DMS79 treated with DMSO at 0.1 percent for 48 hours (cell line): ENCODE measurements around the gene ANGPTL2.

ENCODE experiments used
- DNase-seq: peaks from one replicate; lab custom pipeline; 2025; lab: John Stamatoyannopoulos, UW

The ANGPTL2 gene

DNA sequence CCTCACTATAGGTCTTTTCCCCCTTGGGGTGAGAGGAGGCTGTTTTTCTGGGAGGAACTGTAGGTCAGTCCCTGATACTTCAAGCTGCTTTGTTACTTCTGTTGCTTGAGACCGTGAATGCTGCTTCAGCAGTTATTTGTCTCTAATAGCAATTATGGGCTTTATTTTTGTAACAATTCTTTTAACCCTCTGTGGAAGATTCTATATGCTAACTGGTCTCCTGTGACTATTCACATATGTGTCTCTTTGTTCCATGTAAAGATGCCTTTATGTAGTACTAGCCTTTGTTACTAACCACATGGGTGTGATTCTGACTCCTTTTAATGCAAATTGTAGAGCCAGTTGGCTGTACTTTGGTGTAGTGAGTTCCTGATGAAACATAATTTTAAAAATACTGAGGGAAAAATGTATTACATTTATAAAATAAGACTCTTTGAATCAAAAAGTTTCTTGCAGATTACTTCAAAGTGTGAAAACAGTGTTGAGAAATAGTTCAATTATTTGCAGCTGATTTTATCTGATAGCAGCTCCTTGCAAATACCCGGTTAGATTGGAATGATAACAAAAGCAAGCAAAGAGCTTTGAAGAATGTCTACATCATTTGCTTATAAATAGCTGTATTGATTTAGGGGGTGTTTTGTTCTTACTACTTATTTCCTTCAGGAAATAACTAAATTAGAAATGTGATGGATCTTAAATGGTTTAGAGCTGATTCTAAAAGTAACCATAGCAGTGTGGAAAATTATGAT, 46.6 kb downstream of the ANGPTL2 start:
- no peak for DNase-seq

DNA sequence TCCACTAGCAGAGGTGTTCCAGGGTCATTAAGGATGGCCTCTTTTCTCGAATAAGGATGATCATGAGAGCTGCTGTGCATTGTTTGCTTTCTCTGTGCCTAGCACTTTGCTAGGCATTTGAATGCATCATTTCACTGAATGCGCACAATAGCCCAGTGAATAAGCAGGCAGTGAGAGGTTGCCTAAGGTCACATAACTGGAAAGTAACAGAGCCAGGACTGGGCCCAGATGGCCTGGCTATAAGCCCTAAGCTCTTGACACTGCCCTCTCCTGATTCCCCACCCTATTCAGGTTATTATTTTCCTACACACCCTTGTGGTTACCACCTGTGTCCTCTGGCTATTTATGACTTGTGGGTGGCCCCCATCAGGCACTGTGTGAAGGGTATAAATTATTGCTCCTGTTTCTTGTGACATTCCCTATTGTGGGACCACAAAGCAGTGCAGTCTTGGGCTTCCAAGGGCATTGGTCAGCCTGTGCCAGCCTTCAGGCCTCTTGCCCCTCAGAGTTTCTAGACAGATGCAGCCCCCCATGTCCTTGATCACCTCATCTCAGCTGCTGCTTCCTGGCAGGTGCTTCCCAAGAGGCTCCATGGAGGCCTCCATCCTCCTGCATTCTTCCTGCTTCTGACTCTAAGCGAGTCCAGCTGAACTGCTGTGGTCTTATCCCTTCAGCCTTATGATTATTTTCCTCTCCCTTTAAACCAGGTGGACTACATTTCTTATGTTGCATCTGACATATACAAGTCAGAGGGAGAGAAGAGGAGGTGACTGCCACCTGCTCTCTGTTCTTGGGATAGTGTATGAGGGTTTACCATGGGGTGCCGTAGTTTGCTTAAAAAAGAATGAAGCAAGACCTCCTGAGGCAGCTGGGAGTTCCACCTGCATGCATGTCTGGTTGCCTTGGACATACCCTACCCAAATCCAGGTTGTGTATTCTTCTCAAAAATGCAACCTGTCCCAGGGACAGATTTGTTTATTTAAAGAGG, 47.6 kb downstream of the ANGPTL2 start:
- DNase-seq = no peak

DNA sequence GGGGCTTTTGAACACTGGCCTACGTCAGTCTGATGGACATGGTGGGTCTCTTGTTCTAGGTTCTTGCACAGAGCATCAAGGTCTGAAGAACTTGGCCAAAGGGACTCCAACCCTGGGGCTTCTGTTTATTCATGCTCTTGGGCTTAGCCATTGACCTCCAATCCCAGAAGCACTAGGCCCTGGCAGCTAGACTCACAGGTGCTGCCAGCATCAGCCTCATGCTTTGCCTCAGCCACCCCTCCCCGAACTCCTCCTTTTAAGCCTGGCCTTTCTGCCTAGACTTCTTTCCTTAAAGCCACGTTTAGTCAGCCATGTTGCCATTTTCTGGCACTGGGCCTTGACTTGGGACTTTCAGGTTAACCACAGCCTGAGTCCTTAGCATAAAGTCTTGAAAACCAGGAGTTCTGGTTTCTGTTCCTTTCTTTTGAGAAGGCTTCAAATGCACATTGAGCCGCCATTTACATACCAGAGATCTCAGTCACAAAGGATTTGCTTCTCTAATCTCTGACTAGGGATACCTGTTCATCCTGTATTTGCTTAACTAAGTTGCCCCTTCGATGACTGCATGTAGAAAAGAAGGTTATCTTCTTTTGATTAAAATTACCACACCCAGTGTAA, 54.7 kb downstream of the ANGPTL2 start:
- no peak for DNase-seq

DNA sequence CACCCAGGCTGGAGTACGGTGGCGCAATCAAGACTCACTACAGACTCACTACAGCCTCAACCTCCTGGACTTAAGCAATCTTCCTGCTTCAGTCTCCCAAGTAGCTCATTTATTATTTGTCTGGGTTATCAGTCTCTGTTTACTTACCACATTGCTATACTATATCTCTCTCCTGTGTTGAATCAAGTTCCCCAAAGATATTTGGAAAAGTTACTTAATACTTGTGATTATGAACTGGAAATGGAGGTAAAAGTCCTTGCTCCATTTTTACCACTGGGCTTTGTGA, 55.6 kb downstream of the ANGPTL2 start:
- DNase-seq = no peak

DNA sequence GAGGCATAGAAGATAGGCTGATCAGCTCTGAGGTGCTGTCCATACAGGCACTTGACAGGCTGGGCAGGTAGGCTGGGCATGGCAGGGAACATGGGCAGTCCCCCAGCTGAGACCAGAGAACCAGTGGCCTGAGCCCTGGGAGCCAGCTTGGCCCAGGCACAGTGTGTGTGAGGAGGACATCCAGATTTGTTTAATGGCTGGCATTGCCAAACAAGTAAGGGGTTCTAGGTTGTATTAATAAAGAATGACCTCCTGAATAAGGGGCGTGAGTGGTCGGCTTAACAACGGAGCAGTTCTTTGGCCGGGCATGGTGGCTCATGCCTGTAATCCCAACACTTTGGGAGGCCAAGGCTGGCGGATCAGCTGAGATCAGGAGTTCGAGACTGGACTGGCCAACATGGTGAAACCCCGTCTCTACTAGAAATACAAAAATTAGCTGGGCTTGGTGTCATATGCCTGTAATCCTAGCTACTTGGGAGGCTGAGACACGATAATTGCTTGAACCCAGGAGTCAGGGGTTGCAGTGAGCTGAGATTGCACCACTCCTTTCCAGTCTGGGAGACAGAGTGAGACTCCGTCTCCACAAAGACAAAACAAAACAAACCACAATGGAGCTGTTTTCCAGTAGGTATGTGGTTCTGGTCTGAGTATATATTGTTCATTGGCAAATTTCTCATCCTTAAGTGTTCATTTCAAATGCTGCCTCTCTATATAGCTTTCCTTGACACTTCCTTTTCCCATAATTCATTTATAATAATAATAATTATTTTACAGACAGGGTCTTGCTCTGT, 56.2 kb downstream of the ANGPTL2 start:
- DNase-seq = no peak

DNA sequence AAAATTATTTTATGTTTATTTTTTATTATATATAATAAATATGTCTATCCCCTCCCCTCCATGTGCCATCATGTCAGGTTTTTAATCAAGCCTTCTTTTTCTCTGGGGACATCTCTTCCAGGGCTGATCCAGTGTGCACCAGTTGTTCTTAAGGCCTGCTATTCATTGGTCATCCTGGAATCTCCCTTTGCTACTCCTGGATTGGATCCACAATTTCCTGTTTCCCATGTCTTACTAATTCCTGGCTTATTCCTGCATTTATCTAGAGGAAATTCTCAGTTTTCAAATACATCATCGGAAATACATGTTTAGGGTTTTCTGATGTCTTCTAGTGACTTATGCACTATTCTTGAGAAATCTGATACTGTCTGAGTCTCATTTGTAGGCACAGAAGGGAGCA, 56.8 kb downstream of the ANGPTL2 start:
- no peak for DNase-seq

DNA sequence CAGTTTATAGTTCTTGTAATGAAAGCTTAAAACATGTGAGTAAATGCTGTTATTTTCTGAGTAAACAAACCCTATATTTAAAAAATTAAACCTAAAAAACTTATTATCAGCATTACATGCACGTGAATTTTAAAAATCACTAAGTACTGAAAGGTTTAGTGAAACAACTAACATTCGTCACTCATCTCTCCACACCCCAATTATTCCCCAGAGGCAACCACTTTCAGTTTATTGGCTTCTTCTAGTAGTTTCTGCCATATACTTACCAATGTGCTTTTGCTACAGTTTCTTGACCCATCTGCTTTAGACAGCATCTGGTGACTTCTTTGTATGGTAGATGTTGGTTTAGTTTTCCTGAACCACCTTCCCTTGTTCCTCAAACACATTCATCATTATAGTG, 58.1 kb downstream of the ANGPTL2 start:
- DNase-seq = no peak

DNA sequence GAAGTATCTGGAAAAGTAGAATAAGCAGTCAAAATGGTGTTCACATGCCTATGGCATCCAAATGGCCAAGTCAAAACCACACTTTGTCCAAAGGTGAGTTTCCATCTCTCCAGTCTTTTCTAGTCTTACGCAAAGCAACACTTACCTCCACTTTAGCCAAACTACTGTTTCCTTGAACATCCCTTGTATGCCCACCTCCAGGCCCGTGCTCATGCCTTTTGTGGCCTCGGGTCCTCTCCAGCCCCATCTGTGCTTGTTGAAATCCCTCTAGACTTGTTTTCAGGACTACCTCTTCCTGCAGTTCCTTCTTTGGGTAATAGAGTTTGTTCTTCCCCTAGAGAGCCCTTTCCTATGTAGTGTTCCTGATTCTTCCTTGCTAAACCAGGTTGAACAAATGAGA, 61.0 kb downstream of the ANGPTL2 start:
- no peak for DNase-seq

DNA sequence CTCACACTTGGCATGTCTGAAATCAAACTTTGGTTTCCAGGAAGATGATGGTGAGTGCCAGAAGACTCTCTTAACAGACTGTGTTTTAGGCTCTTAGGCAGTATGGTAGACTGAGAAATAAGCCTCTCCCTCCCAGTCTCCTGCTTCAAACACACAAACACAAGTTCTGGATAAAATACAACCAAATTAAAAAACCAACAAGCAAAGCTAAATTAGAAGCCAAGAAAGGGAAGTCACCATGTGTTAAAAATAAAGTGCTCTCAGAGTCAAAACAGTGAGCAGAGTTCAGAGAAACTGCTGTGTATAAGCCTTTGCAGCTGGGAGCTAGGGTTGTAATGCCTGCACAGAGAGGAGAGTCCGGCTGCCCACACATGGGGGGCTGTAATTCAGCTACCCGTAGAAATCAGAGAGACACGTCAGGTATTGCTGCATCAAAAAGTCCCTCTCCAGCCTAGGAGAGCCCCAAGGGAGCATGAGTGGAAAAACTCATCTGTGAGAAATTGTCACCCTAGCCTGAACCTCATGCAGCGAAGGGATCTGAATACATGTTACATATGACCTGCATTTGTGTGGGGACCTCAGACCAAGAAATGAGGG, 62.6 kb downstream of the ANGPTL2 start:
- DNase-seq = no peak

DNA sequence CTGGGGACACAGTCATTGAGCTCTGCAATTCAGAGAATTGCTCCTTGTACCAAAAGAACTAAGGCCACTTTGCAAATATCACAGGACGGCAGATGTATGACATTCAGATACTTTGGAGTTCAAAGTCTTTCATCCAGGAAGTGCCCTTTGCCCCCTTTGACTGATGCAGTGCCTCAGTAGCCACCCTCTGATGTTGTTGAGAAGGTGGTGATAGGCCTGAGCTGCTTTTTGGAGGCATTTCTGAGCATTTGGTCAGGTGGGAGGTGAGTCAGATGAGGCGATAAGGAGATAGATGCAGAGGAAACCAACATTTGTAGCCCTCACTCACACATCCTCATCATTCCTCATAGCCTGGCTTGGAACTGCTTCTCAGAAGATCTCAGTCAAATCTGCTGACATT, 63.4 kb downstream of the ANGPTL2 start:
- DNase-seq = no peak

DNA sequence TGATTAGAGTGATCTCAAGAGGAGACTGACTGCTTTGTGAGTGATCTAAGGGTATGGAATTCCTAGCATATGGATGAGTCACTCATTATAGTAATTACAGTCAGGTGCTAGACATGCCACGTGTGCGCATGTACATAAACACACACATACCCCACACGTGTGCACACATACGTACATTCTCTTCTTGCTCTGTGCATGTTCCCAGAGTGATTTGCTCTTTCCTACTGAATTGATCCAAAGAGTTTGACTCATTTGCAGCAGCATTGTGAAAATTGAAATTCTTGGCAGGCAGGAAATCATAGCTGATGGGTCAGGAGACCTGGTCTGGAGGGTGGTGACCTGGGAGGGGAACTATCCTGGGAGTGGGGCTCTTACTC, 63.8 kb downstream of the ANGPTL2 start:
- DNase-seq = no peak

DNA sequence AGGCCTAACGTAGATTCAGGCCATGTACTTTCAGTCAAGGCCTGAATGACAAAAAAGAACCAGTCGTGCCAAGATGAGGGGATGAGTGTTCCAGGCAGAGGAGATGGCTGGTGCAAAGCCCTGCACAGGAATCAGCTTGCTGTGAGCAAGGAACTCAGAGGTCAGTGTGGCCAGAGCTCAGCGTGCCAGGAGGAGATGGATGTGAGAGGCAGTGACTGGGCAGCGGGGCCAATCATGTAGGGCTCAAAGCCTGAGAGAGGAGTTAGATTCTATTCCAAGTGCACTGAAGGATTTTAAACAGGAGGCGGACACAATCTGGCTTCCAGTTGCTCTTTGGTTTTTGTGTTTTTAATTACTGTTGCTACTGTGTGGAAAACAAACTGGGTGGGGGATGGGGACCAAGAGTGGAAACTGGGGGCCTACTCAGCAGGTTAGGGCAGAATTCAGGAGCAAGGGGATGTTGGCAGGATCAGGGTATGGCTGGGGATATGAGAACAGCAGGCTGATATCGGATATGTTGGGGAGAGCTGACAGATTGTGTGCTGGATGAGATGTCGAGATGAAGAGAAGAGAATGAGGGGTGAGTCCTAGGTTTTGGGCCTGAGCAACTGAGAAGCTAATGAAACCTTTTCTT, 64.3 kb downstream of the ANGPTL2 start:
- DNase-seq = no peak

DNA sequence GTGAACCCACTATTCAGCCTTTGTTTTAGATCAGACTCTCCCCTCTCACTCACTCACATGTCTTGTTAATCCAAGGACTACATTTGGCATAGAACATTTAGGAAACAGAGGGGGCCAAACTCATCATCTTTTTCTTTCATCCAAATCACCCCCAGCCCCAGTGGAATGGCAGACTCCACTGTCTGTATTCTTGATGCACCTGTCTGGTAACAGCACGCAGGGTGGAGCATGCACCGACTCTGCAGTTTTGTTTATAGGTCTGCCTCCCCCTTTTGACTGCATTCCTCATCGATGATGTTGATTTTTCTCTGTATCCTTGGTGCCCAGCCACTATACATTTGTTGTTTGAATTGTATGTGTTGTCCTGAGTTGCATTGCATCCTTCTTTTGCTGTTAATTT, 66.0 kb downstream of the ANGPTL2 start:
- DNase-seq = no peak

DNA sequence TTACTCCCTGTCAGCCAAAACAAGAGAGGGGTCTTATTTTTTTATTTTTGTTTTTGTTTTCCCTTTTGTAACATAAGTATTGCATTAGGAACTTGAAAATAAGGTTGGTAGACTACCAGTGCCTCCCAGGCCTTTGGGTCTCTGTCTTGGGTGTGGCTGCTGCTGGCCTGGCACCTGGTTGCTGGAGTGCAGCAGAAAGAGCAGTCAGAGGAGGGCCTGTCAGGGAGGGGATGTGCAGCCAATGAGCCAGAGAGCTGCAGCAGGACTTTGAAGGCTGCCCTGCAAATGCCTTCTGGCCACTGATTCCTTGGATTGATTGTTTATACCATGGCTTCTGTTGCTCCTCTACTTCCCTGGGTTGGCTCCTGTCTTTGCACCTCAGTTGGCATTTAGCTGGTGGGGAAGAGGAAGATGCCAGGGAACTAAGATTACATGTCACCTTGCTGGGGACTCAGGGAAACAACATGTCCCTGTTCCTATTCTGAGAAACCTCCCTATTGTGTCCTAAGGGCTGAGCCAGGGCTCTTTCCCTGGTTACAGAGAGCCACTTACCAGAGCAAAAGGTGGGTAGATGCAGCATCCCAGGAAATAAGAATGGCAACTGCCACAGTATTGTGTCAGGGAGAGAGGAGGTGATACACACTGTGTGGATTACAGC, 66.6 kb downstream of the ANGPTL2 start:
- no peak for DNase-seq

DNA sequence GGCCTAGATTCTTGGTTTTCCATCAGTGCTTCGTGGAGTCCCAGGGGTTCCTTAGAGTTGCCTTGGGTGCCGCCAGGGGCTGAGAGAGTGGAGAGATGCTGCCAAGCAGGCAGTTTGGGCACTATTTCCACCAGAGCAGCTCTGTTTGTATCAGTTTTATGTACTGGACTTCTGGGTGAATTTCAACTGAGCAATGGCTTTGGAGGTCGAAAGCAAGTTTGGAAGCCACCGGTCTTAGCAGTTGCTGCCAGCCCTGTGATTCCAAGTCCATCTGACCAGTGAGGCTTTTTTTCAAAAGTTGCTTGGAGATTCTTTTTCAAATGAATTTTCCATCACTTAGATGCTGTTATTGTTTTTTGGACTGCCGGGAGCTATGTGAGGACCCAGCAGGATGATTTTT, 68.5 kb downstream of the ANGPTL2 start:
- no peak for DNase-seq

DNA sequence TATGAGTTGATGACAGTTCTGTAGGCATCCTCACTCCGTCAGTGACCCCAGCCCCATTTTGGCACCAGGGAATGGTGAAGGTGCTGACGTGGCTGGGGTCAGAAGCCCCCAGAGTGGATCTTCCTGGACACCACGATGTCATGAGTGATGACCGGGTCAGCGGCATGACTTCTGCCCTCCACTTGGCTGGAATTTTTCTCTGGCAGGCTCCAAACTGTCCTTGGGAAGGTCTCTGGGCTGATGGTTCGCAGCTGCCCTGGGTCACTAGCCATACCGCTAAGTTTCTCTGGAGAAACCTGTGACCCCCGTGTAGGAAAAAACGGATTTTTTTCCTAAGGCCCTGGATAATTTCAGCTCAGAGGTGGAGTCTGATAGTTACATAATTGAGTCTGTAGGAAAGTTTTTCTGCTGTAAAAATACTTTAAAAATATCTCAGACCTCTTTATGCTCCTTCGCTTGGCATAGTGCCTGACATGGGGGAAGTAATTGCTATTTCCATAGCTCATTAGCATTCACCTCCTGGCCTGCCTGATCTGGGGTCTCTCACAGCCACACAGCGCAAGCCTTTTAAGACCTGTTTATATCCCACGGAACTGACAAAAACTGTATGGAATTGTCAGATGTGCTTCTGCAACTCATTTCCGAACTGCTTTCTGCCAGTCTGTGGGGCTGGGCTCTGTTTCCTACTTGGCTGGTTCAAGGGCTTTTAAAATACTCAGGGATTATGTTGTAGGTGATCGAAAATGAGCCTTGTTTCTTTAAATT, 69.2 kb downstream of the ANGPTL2 start:
- DNase-seq = no peak

DNA sequence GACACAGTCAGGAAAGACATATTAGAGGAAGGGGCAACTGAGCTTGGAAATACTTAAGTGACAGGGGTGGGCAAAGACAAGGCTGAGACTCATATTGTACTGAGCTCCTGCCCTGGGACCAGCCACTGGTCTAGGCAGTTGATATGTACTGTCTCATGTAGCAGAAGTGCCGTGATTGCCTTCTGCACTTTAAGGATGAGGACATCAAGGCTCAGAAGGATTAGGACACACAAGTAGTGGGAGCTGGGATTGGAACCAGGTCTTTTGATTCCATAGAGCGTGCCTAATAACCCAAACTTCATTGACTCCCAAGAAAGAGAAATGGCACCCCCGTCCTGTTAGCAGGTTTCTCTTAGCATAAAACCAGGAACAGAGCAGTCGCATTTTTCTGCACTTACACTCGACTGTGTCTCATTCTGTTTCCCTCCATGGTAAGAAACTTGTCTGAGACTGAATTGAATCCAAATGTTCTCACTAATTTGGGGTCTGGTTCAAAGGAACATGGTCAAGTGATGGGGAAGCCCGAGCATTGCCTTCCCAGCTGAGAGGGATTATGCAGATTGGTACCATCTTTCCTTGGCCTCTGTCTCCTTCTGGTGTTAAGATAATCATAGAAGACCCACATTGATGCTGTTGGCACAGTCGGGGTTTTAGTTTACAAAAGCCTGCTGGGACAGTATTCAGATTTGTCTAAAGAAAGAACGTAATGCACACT, 70.4 kb downstream of the ANGPTL2 start:
- no peak for DNase-seq

DNA sequence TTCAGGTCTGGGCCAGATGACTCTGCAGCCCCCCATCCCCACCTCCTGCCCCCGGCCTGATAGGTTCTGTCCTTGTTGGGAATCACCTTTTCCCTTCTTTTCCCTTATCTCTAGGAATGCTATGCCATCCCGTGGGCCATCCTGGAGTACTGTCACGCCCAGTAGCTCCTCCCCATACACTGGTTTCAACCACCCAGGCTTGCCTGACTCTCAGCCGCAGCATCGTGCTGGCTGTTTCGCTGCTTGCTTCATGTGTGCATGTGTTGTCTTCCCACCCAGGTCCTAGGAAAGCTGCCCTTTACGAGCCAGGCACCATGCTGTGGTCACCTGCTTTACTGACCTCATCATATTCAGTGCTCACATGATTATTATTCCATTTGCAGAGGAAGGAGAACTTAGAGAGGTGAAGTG, 71.8 kb downstream of the ANGPTL2 start:
- DNase-seq = no peak

DNA sequence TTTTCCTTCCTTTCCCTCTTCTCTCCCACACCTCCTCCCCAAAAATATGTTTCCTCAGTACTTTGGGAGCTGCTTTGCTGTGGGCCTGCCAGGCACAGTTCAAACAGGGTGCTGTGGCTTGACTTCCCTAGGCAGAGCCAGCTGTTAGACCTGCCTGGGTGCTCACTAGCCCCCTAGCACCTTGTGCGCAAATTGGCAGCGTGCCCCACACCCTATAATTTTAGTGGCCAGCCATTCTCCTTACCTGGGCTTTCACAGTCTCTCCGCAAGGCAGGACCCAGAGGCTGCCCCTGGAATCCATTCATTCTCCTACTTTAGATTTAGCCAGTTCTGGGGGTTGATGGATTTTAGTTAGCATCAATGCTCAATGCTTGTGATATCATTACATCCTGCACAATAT, 72.3 kb downstream of the ANGPTL2 start:
- no peak for DNase-seq
